B cell (primary cell): ENCODE results near the gene TRIM29. TPM values are rescaled to one million over a fixed set of nuclear protein-coding genes. Genes with fewer than 3 reads are reported as not detected.

Source experiments
- ATAC-seq: fragments of 200-7000 bp; cut with Tn5 transposase; one replicate; pipeline ENCODE4 v1.10.0; 2021; ENCODE audit warnings: low read depth, mild to moderate bottlenecking, moderate number of reproducible peaks, moderate library complexity
- CTCF ChIA-PET: fragments of 350-600 bp; sonication (Branson Sonifier 250); formaldehyde crosslinking; loops from one replicate; lab custom pipeline; 2021; ENCODE audit warnings: antibody characterized with exemption, inconsistent platforms; lab: Charles Lee
- POLR2A ChIA-PET: fragments of 350-600 bp; sonication (Branson Sonifier 250); formaldehyde crosslinking; loops from one replicate; lab custom pipeline; 2021; ENCODE audit warnings: antibody characterized with exemption; lab: Charles Lee
- DNase-seq: peaks from one replicate; pipeline ENCODE4 v3.0.0; 2013
- H2AFZ ChIP-seq: 2 replicates; pipeline ENCODE4 v1.6.1; 2012; ENCODE audit warnings: mild to moderate bottlenecking, low read depth, low read length; ENCODE audit not compliant: insufficient read depth, poor library complexity, severe bottlenecking
- H3K27ac ChIP-seq, 2 donors: 1 replicate in 1 of 2; 2 replicates in 1 of 2; pipeline ENCODE4 v1.5.1; 2012 to 2013; ENCODE audit warnings: low read length in 2 of 2, mild to moderate bottlenecking in 2 of 2, moderate library complexity in 1 of 2
- H3K27me3 ChIP-seq, 4 experiments: fragments of 200-600 bp in 1 of 4; sonication (generic) in 1 of 4; replicated peaks in 1 of 4; 1 replicate in 2 of 4; 2 replicates in 2 of 4; pipeline versions ENCODE4 v1.6.1 to v1.7.0; 2013 to 2016; ENCODE audit warnings: low read length in 3 of 4, mild to moderate bottlenecking in 2 of 4, mixed read lengths in 1 of 4, moderate library complexity in 1 of 4; ENCODE audit not compliant: insufficient read depth in 4 of 4, control insufficient read depth in 3 of 4; ENCODE audit errors: control extremely low read depth in 1 of 4
- H3K36me3 ChIP-seq, 2 experiments: replicated peaks in 1 of 2; 1 replicate in 1 of 2; 2 replicates in 1 of 2; pipeline versions ENCODE4 v1.6.1 to v1.7.1; 2013; ENCODE audit warnings: low read length in 1 of 2; ENCODE audit not compliant: insufficient read depth in 2 of 2, control insufficient read depth in 1 of 2; ENCODE audit errors: control extremely low read depth in 1 of 2, extremely low read depth in 1 of 2
- H3K4me1 ChIP-seq, 2 donors: fragments of 200-600 bp in 1 of 2; sonication (generic) in 1 of 2; 1 replicate in 1 of 2; 2 replicates in 1 of 2; pipeline versions ENCODE4 v1.5.1 to v1.6.1; 2013 to 2017; ENCODE audit warnings: low read length in 2 of 2; ENCODE audit not compliant: control insufficient read depth in 2 of 2, insufficient read depth in 2 of 2
- H3K4me2 ChIP-seq: replicated peaks from 2 replicates; pipeline ENCODE3; 2012; ENCODE audit warnings: mild to moderate bottlenecking, low read depth, low read length; ENCODE audit not compliant: poor library complexity, severe bottlenecking
- H3K4me3 ChIP-seq, 5 experiments: fragments of 200-600 bp in 1 of 5; sonication (generic) in 1 of 5; 1 replicate in 3 of 5; 2 replicates in 2 of 5; pipeline versions ENCODE4 v1.5.1 to v1.7.0; 2011 to 2016; ENCODE audit warnings: low read length in 4 of 5, mild to moderate bottlenecking in 4 of 5, low read depth in 2 of 5, control low read depth in 1 of 5, moderate library complexity in 1 of 5; ENCODE audit not compliant: insufficient read depth in 1 of 5; ENCODE audit errors: control extremely low read depth in 1 of 5, extremely low read depth in 1 of 5
- H3K79me2 ChIP-seq: fragments of 200-600 bp; sonication (generic); one replicate; pipeline ENCODE4 v1.6.0; 2016; ENCODE audit warnings: low read length; ENCODE audit not compliant: control insufficient read depth, insufficient read depth
- H3K9ac ChIP-seq: fragments of 200-600 bp; sonication (generic); 2 replicates; pipeline ENCODE4 v1.6.1; 2017; ENCODE audit warnings: mild to moderate bottlenecking, low read length, moderate library complexity
- H3K9me3 ChIP-seq, 3 donors: one replicate each; pipeline versions ENCODE4 v1.6.1 to v1.7.1; 2013; ENCODE audit warnings: low read length in 2 of 3; ENCODE audit not compliant: control insufficient read depth in 2 of 3, insufficient read depth in 1 of 3; ENCODE audit errors: control extremely low read depth in 1 of 3
- H4K20me1 ChIP-seq: 2 replicates; pipeline ENCODE4 v1.6.0; 2012; ENCODE audit warnings: mild to moderate bottlenecking, low read length; ENCODE audit not compliant: insufficient read depth, control insufficient read depth, poor library complexity, severe bottlenecking
- H3K27ac Mint-ChIP-seq: one replicate; pipeline ENCODE4 v1.8.0; 2021; ENCODE audit warnings: mixed read lengths
- H3K27me3 Mint-ChIP-seq: one replicate; pipeline ENCODE4 v1.8.0; 2021; ENCODE audit warnings: mixed read lengths
- H3K4me1 Mint-ChIP-seq: one replicate; pipeline ENCODE4 v1.8.0; 2021; ENCODE audit warnings: mixed read lengths
- H3K4me3 Mint-ChIP-seq: one replicate; pipeline ENCODE4 v1.8.0; 2021; ENCODE audit warnings: mixed read lengths
- H3K9me3 Mint-ChIP-seq: one replicate; pipeline ENCODE4 v1.8.0; 2022; ENCODE audit warnings: mixed read lengths; ENCODE audit not compliant: insufficient read depth
- CTCF ChIP-seq: fragments of 200-600 bp; IDR thresholded peaks from one replicate; pipeline ENCODE4 v1.8.0; 2022; ENCODE audit warnings: antibody characterized with exemption, mild to moderate bottlenecking
- EZH2 ChIP-seq: IDR thresholded peaks from 2 replicates; pipeline ENCODE4 v1.6.1; 2012; ENCODE audit warnings: borderline replicate concordance, low read depth, mild to moderate bottlenecking, moderate library complexity, low read length; ENCODE audit not compliant: insufficient read depth, poor library complexity, severe bottlenecking
- WGBS: methylation state at CpG from one replicate; pipeline ENCODE4 v1.1.5; 2013; ENCODE audit warnings: missing lambda C conversion rate; ENCODE audit not compliant: insufficient coverage; 5-methylcytosine and 5-hydroxymethylcytosine counted together
- intact Hi-C: fragments of 100-400 bp; cut with micrococcal nuclease; formaldehyde crosslinking; loops from one replicate; pipeline ENCODE4 v1.10.0; 2022
- polyA plus RNA-seq: library from polyadenylated mRNA; depleted of rRNA; stranded (reverse); fragments of >200 nt; gene quantifications from 2 replicates; pipeline ENCODE4 v1.2.3, GENCODE V29; 2012
- total RNA-seq, 2 donors: library from RNA; stranded (reverse); fragments of 120-200 nt in 1 of 2; gene quantifications; 1 replicate in 1 of 2; 2 replicates in 1 of 2; pipeline versions ENCODE4 v1.2.3 to v1.2.4, GENCODE V29; 2013 to 2022

TRIM29 gene
- total and polyA plus RNA-seq, 2 donors (not counting 1 experiment from before 2014, with no cell fraction given) = not detected

- no peak overlapping the region for H2AFZ ChIP-seq
- H3K27ac ChIP-seq = no peak overlapping the region
- TF ChIP-seq CTCF (no peak), EZH2 (no peak)
- Mint-ChIP-seq H3K9me3 (no peaks in the 10 kb centered on the region), H3K4me3 (no peak overlapping the region), H3K4me1 (no peaks in the 10 kb centered on the region), H3K27me3 (peaks cover 39% of the 10 kb centered on the region), H3K27ac (no peak overlapping the region)
- intact Hi-C loops = no loop called here
- H3K9me3 ChIP-seq = no peaks in the 10 kb centered on the region
- DNase-seq (no peak), ATAC-seq (no peak)
- ChIA-PET CTCF (interaction anchor here (1.3 to 5.5 kb wide), 6 partner anchors 11 to 626 kb away, joined by 3 to 41 read pairs (median 5); no protein-coding TSS in a partner anchor), POLR2A (no interaction called here)
- no peaks in the 10 kb centered on the region for H3K36me3 ChIP-seq
- WGBS = 82% methylated on average over 11 of the region's 11 CpGs
- H3K79me2 ChIP-seq = no peaks in the 10 kb centered on the region
- H3K4me2 ChIP-seq = no peak overlapping the region
- H3K27me3 ChIP-seq = peaks cover 0 to 14% (median 0%) of the 10 kb centered on the region in 4 experiments
- no peaks in the 10 kb centered on the region for H4K20me1 ChIP-seq
- H3K9ac ChIP-seq = no peak overlapping the region
- H3K4me3 ChIP-seq = no peak overlapping the region
- H3K4me1 ChIP-seq = no peaks in the 10 kb centered on the region
These were observed 31.4 kb downstream of the TRIM29 start for GRCh38 chr11:120106354-120107150.

GRCh38 chr11:120105576-120105975 lies 32.3 kb downstream of the TRIM29 start:
- ChIA-PET CTCF (interaction anchor here (1.3 to 5.5 kb wide), 5 partner anchors 12 to 625 kb away, joined by 3 to 41 read pairs (median 4); no protein-coding TSS in a partner anchor), POLR2A (no interaction called here)
- Histone ChIP-seq H3K4me3 (no peak overlapping the region), H3K9me3 (no peaks in the 10 kb centered on the region), H3K36me3 (no peaks in the 10 kb centered on the region), H3K4me1 (no peaks in the 10 kb centered on the region), H4K20me1 (no peaks in the 10 kb centered on the region), H3K27ac (no peak overlapping the region), H3K27me3 (peaks cover 0 to 14% (median 0%) of the 10 kb centered on the region in 4 experiments), H3K9ac (no peak overlapping the region), H3K79me2 (no peaks in the 10 kb centered on the region), H3K4me2 (no peak overlapping the region), H2AFZ (no peak overlapping the region)
- DNase-seq (no peak), ATAC-seq (no peak)
- Mint-ChIP-seq H3K9me3 (no peaks in the 10 kb centered on the region), H3K27me3 (peaks cover 43% of the 10 kb centered on the region), H3K4me1 (no peaks in the 10 kb centered on the region), H3K27ac (no peak overlapping the region), H3K4me3 (no peak overlapping the region)
- intact Hi-C loops = no loop called here
- WGBS = 71% methylated on average over 4 of the region's 6 CpGs
- TF ChIP-seq CTCF = no peak
